Regular cardiac myocyte (primary cell): Measurements from ENCODE around the gene CEP19. TPM values are rescaled to one million over a fixed set of nuclear protein-coding genes. Genes with fewer than 3 reads are reported as not detected.

Experiments used
- total RNA-seq: library from RNA; depleted of rRNA; stranded (reverse); fragments of >200 nt; gene quantifications from 2 replicates; pipeline ENCODE4 v1.2.3, GENCODE V29; 2014

CEP19 gene, protein sequence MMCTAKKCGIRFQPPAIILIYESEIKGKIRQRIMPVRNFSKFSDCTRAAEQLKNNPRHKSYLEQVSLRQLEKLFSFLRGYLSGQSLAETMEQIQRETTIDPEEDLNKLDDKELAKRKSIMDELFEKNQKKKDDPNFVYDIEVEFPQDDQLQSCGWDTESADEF
- 3.3 and 5.1 TPM in 2 replicates for total RNA-seq

DNA sequence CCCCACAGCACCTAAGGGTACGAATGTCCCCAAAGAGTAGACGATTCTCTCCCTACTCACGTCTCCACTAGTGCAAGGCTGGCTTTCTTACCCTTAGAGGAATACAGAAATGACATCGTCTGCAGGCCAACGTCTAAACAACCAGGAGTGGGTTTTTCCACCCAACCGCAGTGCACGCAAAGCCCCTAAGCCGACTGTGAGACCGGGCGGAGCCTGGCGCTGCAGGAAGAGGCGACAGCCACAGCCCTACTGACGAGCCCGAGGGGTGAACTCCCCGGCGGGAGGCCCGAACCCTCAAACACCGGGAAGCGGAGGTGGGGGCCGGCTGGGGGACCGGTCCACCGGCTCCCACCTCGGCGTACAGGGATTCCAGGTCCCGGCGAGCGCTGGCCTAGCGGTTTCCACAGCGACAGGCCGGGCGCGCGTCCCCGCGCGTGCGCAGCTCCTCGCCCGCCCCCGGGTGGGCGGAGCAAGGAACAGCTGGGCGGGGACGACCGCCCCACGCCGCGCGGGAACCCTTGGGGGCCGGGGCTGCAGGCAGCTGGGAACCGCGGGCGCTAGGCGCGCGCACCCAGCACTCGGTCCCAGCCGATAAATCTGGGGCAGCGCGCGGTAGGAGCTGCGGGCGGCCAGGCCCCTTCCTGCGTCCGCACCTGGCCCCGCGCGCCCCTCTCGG lies at the start of gene CEP19, which contains the start of gene PIGX:
CEP19 (minus strand) TSS at position 413 of the 676 bp plus-strand sequence. CDS start 3,593 bp downstream, outside the sequence.
PIGX (plus strand) TSS at position 540 of the 676 bp plus-strand sequence.

GRCh38 chr3:196739671-196740480 lies 27.8 kb upstream of the CEP19 start, which contains the start of gene PAK2:
Gene PAK2 (plus strand): TSS chr3:196739857. CDS start chr3:196782647, 42,790 bp downstream.

Other genes with a start within 250 kb of the CEP19 start
- 14.7 and 23.0 TPM in 2 replicates for gene RNF168, start 208.5 kb downstream of the CEP19 start, total RNA-seq
- 0.19 and 0.28 TPM in 2 replicates for gene SMCO1, start 196.9 kb downstream of the CEP19 start, total RNA-seq
- gene WDR53, start 143.7 kb downstream of the CEP19 start, total RNA-seq, result 7.0 and 9.6 TPM in 2 replicates
- 8.2 and 15.7 TPM in 2 replicates for gene FBXO45, start 143.6 kb downstream of the CEP19 start, total RNA-seq
- 0.58 and 0.85 TPM in 2 replicates for gene NRROS, start 72.6 kb downstream of the CEP19 start, total RNA-seq
- 22.0 and 34.1 TPM in 2 replicates for gene PIGX, start 127 bp upstream of the CEP19 start, total RNA-seq
- gene PAK2, start 27.6 kb upstream of the CEP19 start, total RNA-seq, result 33.2 and 37.2 TPM in 2 replicates
- gene SENP5, start 155.7 kb upstream of the CEP19 start, total RNA-seq, result 54.4 and 56.7 TPM in 2 replicates
- gene NCBP2, start 230.3 kb upstream of the CEP19 start, total RNA-seq, result 72.7 and 78.0 TPM in 2 replicates